HG03565 (cell line): Measurements from ENCODE around the gene HABP2.

Experiments used
- ATAC-seq: cut with Tn5 transposase; IDR thresholded peaks from one replicate; pipeline ENCODE4 v1.9.1; 2021; ENCODE audit warnings: mild to moderate bottlenecking, moderate library complexity; ENCODE audit not compliant: unreplicated experiment

Gene HABP2

GRCh38 chr10:113627836-113628235, 75.0 kb downstream of the HABP2 start:
- no peak for ATAC-seq

GRCh38 chr10:113628607-113629153, 75.8 kb downstream of the HABP2 start:
- no peak for ATAC-seq

GRCh38 chr10:113630929-113631533, 78.2 kb downstream of the HABP2 start:
- no peak for ATAC-seq

GRCh38 chr10:113631684-113632367, 79.0 kb downstream of the HABP2 start:
- no peak for ATAC-seq
